ENCODE data around the gene NLGN2. TPM values are rescaled to one million over a fixed set of nuclear protein-coding genes. Genes with fewer than 3 reads are reported as not detected.

NLGN2 gene
- total RNA-seq, 1 experiment from 2014 or later, result 70.2 TPM

GRCh38 chr17:7414837-7415236, 7.2 kb downstream of the NLGN2 start:
- Histone ChIP-seq H3K56ac (ENCODE audit: insufficient read length, low read depth, low read length) (no peak overlapping the region), H4K91ac (ENCODE audit: insufficient read length, low read depth, low read length) (no peak overlapping the region), H2BK5ac (ENCODE audit: insufficient read length, low read length) (no peak overlapping the region), H3K4ac (ENCODE audit: low read depth, low read length) (no peak overlapping the region), H3K18ac (ENCODE audit: insufficient read length, low read depth, low read length) (no peak overlapping the region), H3K79me2 (ENCODE audit: insufficient read depth, low read length) (no peaks in the 10 kb centered on the region), H3T11ph (ENCODE audit: low read length) (no peak overlapping the region), H4K20me1 (ENCODE audit: control insufficient read depth, insufficient read depth, insufficient read length) (no peaks in the 10 kb centered on the region), H3K79me1 (ENCODE audit: insufficient read depth, low read depth, low read length, poor library complexity, severe bottlenecking) (no peaks in the 10 kb centered on the region), H2BK12ac (ENCODE audit: insufficient read length, low read depth, low read length) (no peak overlapping the region), H2BK120ac (ENCODE audit: low read depth, low read length, poor library complexity, severe bottlenecking) (no peak overlapping the region), H3K14ac (ENCODE audit: insufficient read depth, low read length) (no peak overlapping the region), H2AK5ac (ENCODE audit: insufficient read length, low read length) (no peak overlapping the region), H3K23me2 (ENCODE audit: insufficient read length, low read depth, low read length, poor library complexity, severe bottlenecking) (no peaks in the 10 kb centered on the region), H4K5ac (ENCODE audit: insufficient read length, low read depth, low read length) (no peak overlapping the region), H3K4me2 (ENCODE audit: insufficient read depth, insufficient read length, low read length) (no peak overlapping the region), H3K27ac (ENCODE audit: insufficient read length, low read depth, low read length) (no peak overlapping the region), H2BK15ac (ENCODE audit: low read depth, low read length) (no peak overlapping the region), H3K23ac (ENCODE audit: insufficient read length, low read depth, low read length) (no peak overlapping the region), H3K27me3 (ENCODE audit: insufficient read depth, low read length) (no peaks in the 10 kb centered on the region), H3K4me1 (ENCODE audit: insufficient read depth, low read length) (no peaks in the 10 kb centered on the region), H3K9ac (ENCODE audit: extremely low read depth, insufficient read length, low read length) (no peak overlapping the region), H4K8ac (replicated peaks; ENCODE audit: insufficient read length, low read depth, low read length) (no peak overlapping the region), H2AFZ (ENCODE audit: low read length) (no peak overlapping the region), H2BK20ac (ENCODE audit: low read depth, low read length, poor library complexity, severe bottlenecking) (no peak overlapping the region), H3K9me3 (ENCODE audit: control insufficient read depth, low read depth, low read length) (no peaks in the 10 kb centered on the region)
- peaks cover 0 to 2% of the 10 kb centered on the region in 2 experiments; a peak in 1 of 5 replicates for H3K9me3 Mint-ChIP-seq
- no peaks in the 10 kb centered on the region for H3K27me3 Mint-ChIP-seq (ENCODE audit: low read depth)
- H3K27ac Mint-ChIP-seq, result no peak overlapping the region
- peaks cover 9 to 32% of the 10 kb centered on the region in 2 experiments for H3K4me1 Mint-ChIP-seq
- DNase-seq, result no peak
- TF ChIP-seq CTCF (conservative IDR thresholded peaks at IDR 0.05), result no peak
- peaks cover 14 to 55% (median 45%) of the 10 kb centered on the region in 3 experiments for H3K36me3 Mint-ChIP-seq (ENCODE audit: insufficient read depth in 1 of 3, low read depth in 3 of 3)
- H3K4me3 Mint-ChIP-seq, result no peak overlapping the region
- no CpG with 5 or more reads among the region's 14 CpGs for WGBS (ENCODE audit: extremely low coverage, insufficient read length, low lambda C conversion rate)
